WTC11 (cell line): ENCODE data around the gene GOLT1A. TPM values are rescaled to one million over a fixed set of nuclear protein-coding genes. Genes with fewer than 3 reads are reported as not detected.

Experiments
- ATAC-seq: fragments of 200-7000 bp; cut with Tn5 transposase; 2 replicates; pipeline ENCODE4 v1.10.0; 2021; ENCODE audit warnings: mild to moderate bottlenecking, moderate library complexity
- CTCF ChIA-PET: fragments of 300-600 bp; sonication (Branson Sonifier 250); formaldehyde crosslinking; loops from one replicate; lab custom pipeline; 2021; ENCODE audit warnings: antibody characterized with exemption; lab: Charles Lee
- POLR2A ChIA-PET: fragments of 350-600 bp; sonication (Branson Sonifier 250); formaldehyde crosslinking; loops from one replicate; lab custom pipeline; 2021; ENCODE audit warnings: antibody characterized with exemption; lab: Charles Lee
- DNase-seq: peaks from one replicate; pipeline ENCODE4 v3.0.0; 2021; ENCODE audit warnings: low spot score
- H3K27ac Mint-ChIP-seq: 2 replicates; pipeline ENCODE4 v1.8.0; 2021; ENCODE audit warnings: mixed read lengths
- H3K27me3 Mint-ChIP-seq: 2 replicates; pipeline ENCODE4 v1.8.0; 2021; ENCODE audit warnings: low read depth, mild to moderate bottlenecking, moderate library complexity, mixed read lengths
- H3K36me3 Mint-ChIP-seq: 2 replicates; pipeline ENCODE4 v1.8.0; 2021; ENCODE audit warnings: mixed read lengths
- H3K4me1 Mint-ChIP-seq: 2 replicates; pipeline ENCODE4 v1.8.0; 2022; ENCODE audit warnings: mixed read lengths
- H3K4me3 Mint-ChIP-seq: 2 replicates; pipeline ENCODE4 v1.8.0; 2021; ENCODE audit warnings: mild to moderate bottlenecking, moderate library complexity, mixed read lengths
- H3K9me3 Mint-ChIP-seq: 2 replicates; pipeline ENCODE4 v1.8.0; 2021; ENCODE audit warnings: mixed read lengths
- EMX1 ChIP-seq: fragments of 250-450 bp; sonication (Bioruptor Pico); IDR thresholded peaks from 2 replicates; pipeline ENCODE4 v1.8.0; 2021; ENCODE audit warnings: mild to moderate bottlenecking
- ETV6 ChIP-seq: sonication (generic); formaldehyde crosslinking; IDR thresholded peaks from 2 replicates; pipeline ENCODE4 v1.8.1; 2022; ENCODE audit warnings: mild to moderate bottlenecking, missing genetic modification reagents
- FOXJ3 ChIP-seq: sonication (generic); formaldehyde crosslinking; IDR thresholded peaks from 2 replicates; pipeline ENCODE4 v1.9.0; 2021; ENCODE audit warnings: missing genetic modification reagents, mild to moderate bottlenecking, borderline replicate concordance
- GTF2I ChIP-seq: fragments of 250-450 bp; sonication (Bioruptor Pico); conservative IDR thresholded peaks from 2 replicates; pipeline ENCODE4 v1.4.0; 2021; ENCODE audit warnings: mild to moderate bottlenecking
- HMGA2 ChIP-seq: fragments of 250-450 bp; sonication (Bioruptor Pico); IDR thresholded peaks from 2 replicates; pipeline ENCODE4 v1.4.0; 2021; ENCODE audit warnings: mild to moderate bottlenecking, moderate library complexity
- IRF1 ChIP-seq: sonication (generic); formaldehyde crosslinking; IDR thresholded peaks from 2 replicates; pipeline ENCODE4 v1.8.0; 2023; ENCODE audit warnings: missing genetic modification reagents
- IRF2 ChIP-seq: sonication (generic); formaldehyde crosslinking; IDR thresholded peaks from 2 replicates; pipeline ENCODE4 v1.8.0; 2022; ENCODE audit warnings: low read depth, missing genetic modification reagents, borderline replicate concordance
- NFATC4 ChIP-seq: fragments of 250-450 bp; sonication (Bioruptor Pico); IDR thresholded peaks from 2 replicates; pipeline ENCODE4 v1.9.0; 2021; ENCODE audit warnings: mild to moderate bottlenecking
- SMAD4 ChIP-seq: sonication (generic); formaldehyde crosslinking; IDR thresholded peaks from 2 replicates; pipeline ENCODE4 v1.8.0; 2022; ENCODE audit warnings: mild to moderate bottlenecking, missing genetic modification reagents
- TEAD1 ChIP-seq: sonication (generic); formaldehyde crosslinking; IDR thresholded peaks from 2 replicates; pipeline ENCODE4 v1.8.0; 2022; ENCODE audit warnings: mild to moderate bottlenecking, missing genetic modification reagents
- ZBTB21 ChIP-seq: sonication (generic); formaldehyde crosslinking; IDR thresholded peaks from 2 replicates; pipeline ENCODE4 v1.8.1; 2023; ENCODE audit warnings: mild to moderate bottlenecking, missing genetic modification reagents, borderline replicate concordance
- ZBTB43 ChIP-seq: sonication (generic); formaldehyde crosslinking; IDR thresholded peaks from 2 replicates; pipeline ENCODE4 v1.8.1; 2023; ENCODE audit warnings: mild to moderate bottlenecking, missing genetic modification reagents
- ZNF121 ChIP-seq: sonication (generic); formaldehyde crosslinking; IDR thresholded peaks from 2 replicates; pipeline ENCODE4 v1.8.0; 2023; ENCODE audit warnings: missing genetic modification reagents
- ZNF281 ChIP-seq: sonication (generic); formaldehyde crosslinking; IDR thresholded peaks from 2 replicates; pipeline ENCODE4 v1.8.0; 2023; ENCODE audit warnings: mild to moderate bottlenecking, missing genetic modification reagents
- ZNF396 ChIP-seq: fragments of 250-450 bp; sonication (Bioruptor Pico); IDR thresholded peaks from 2 replicates; pipeline ENCODE4 v1.8.0; 2021; ENCODE audit warnings: mild to moderate bottlenecking, moderate library complexity, borderline replicate concordance
- total RNA-seq: library from RNA; stranded (reverse); gene quantifications from 3 replicates; pipeline ENCODE4 v1.2.3, GENCODE V29; 2021
- TF ChIP-seq, protein P1 (sequence below): sonication (generic); formaldehyde crosslinking; IDR thresholded peaks from 2 replicates; pipeline ENCODE4 v1.8.1; 2023; ENCODE audit warnings: mild to moderate bottlenecking, missing genetic modification reagents, moderate library complexity
- TF ChIP-seq, protein P2 (sequence below): fragments of 250-450 bp; sonication (Bioruptor Pico); IDR thresholded peaks from 2 replicates; pipeline ENCODE4 v2.1.2; 2022; ENCODE audit warnings: mild to moderate bottlenecking, moderate library complexity
- TF ChIP-seq, protein P3 (sequence below): sonication (generic); formaldehyde crosslinking; IDR thresholded peaks from 2 replicates; pipeline ENCODE4 v1.8.1; 2023; ENCODE audit warnings: mild to moderate bottlenecking, moderate library complexity, missing genetic modification reagents
- TF ChIP-seq, protein P4 (sequence below): fragments of 200-600 bp; IDR thresholded peaks from 2 replicates; pipeline ENCODE4 v1.8.0; 2022; ENCODE audit warnings: antibody characterized with exemption

Gene GOLT1A
- total RNA-seq, 1 experiment from 2014 or later: 6.5 TPM

DNA sequence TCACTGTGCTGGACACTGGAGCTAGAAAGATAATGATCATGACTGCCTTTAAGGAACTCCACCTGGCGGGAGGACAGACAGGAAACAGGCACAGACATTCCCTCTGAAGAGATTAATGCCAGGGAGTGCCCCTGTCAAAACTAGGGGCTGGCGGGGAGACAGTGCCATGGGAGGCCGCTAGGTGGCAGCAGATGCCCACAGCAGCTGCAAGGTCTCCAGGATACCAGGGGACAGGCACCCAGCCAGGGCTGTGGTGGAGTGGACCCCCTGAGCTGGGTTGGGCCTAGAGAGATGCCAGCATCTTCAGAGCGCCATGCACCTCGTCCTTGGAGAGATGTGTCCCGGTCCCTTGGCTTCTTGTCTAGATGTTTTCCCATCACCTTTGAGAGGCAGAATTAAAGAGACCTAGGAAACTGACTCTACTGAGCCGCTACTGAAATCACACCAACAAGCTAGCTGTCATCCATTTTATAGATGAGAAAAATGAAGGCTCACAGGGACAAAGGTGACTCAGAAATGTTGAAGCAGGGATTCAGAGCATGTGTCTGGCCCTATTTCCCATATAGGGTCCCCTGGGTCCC, 51.2 kb downstream of the GOLT1A start:
- Mint-ChIP-seq H3K27ac (no peak overlapping the region), H3K4me1 (peaks cover 2% of the 10 kb centered on the region; the same call in 1 of the 2 replicates), H3K9me3 (peaks cover 5% of the 10 kb centered on the region), H3K27me3 (peaks cover 9% of the 10 kb centered on the region), H3K36me3 (no peaks in the 10 kb centered on the region), H3K4me3 (no peak overlapping the region)
- CTCF ChIA-PET: interaction anchor here (0.5 to 8.4 kb wide), 82 partner anchors 8 to 817 kb away, joined by 3 to 159 read pairs (median 4); partner anchors contain the start of genes ETNK2, GOLT1A, KISS1 and PLEKHA6
- POLR2A ChIA-PET: interaction anchor here (0.6 to 1.1 kb wide), 4 partner anchors 11 to 236 kb away, joined by 3 read pairs; partner anchors contain the start of gene ETNK2
- ATAC-seq (peak; percentile 98), DNase-seq (peak; percentile 94)
- no peak for TF ChIP-seq EMX1
- TF ChIP-seq HMGA2 (CRISPR knock-in tag): no peak
- TF ChIP-seq, protein P1, sequence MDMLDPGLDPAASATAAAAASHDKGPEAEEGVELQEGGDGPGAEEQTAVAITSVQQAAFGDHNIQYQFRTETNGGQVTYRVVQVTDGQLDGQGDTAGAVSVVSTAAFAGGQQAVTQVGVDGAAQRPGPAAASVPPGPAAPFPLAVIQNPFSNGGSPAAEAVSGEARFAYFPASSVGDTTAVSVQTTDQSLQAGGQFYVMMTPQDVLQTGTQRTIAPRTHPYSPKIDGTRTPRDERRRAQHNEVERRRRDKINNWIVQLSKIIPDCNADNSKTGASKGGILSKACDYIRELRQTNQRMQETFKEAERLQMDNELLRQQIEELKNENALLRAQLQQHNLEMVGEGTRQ (CRISPR knock-in tag): no peak
- TF ChIP-seq, protein P2, sequence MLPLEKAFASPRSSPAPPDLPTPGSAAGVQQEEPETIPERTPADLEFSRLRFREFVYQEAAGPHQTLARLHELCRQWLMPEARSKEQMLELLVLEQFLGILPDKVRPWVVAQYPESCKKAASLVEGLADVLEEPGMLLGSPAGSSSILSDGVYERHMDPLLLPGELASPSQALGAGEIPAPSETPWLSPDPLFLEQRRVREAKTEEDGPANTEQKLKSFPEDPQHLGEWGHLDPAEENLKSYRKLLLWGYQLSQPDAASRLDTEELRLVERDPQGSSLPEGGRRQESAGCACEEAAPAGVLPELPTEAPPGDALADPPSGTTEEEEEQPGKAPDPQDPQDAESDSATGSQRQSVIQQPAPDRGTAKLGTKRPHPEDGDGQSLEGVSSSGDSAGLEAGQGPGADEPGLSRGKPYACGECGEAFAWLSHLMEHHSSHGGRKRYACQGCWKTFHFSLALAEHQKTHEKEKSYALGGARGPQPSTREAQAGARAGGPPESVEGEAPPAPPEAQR (CRISPR knock-in tag): no peak
- TF ChIP-seq, protein P3, sequence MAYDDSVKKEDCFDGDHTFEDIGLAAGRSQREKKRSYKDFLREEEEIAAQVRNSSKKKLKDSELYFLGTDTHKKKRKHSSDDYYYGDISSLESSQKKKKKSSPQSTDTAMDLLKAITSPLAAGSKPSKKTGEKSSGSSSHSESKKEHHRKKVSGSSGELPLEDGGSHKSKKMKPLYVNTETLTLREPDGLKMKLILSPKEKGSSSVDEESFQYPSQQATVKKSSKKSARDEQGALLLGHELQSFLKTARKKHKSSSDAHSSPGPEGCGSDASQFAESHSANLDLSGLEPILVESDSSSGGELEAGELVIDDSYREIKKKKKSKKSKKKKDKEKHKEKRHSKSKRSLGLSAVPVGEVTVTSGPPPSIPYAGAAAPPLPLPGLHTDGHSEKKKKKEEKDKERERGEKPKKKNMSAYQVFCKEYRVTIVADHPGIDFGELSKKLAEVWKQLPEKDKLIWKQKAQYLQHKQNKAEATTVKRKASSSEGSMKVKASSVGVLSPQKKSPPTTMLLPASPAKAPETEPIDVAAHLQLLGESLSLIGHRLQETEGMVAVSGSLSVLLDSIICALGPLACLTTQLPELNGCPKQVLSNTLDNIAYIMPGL (CRISPR knock-in tag): no peak
- no peak for TF ChIP-seq FOXJ3 (CRISPR knock-in tag)
- no peak for TF ChIP-seq GTF2I (CRISPR knock-in tag)
- TF ChIP-seq IRF1: no peak
- TF ChIP-seq NFATC4: no peak
- TF ChIP-seq ZBTB21: no peak
- TF ChIP-seq, protein P4, sequence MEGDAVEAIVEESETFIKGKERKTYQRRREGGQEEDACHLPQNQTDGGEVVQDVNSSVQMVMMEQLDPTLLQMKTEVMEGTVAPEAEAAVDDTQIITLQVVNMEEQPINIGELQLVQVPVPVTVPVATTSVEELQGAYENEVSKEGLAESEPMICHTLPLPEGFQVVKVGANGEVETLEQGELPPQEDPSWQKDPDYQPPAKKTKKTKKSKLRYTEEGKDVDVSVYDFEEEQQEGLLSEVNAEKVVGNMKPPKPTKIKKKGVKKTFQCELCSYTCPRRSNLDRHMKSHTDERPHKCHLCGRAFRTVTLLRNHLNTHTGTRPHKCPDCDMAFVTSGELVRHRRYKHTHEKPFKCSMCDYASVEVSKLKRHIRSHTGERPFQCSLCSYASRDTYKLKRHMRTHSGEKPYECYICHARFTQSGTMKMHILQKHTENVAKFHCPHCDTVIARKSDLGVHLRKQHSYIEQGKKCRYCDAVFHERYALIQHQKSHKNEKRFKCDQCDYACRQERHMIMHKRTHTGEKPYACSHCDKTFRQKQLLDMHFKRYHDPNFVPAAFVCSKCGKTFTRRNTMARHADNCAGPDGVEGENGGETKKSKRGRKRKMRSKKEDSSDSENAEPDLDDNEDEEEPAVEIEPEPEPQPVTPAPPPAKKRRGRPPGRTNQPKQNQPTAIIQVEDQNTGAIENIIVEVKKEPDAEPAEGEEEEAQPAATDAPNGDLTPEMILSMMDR: peak; percentile 99
- TF ChIP-seq ZNF281: no peak
- TF ChIP-seq ZNF396: no peak
- no peak for TF ChIP-seq ZBTB43 (CRISPR knock-in tag)
- peak; percentile 55; the same call in 1 of the 2 replicates for TF ChIP-seq TEAD1 (CRISPR knock-in tag)
- no peak for TF ChIP-seq ZNF121 (CRISPR knock-in tag)
- TF ChIP-seq SMAD4 (CRISPR knock-in tag): no peak
- TF ChIP-seq ETV6: peak; percentile 48; the same call in 1 of the 2 replicates
- no peak for TF ChIP-seq IRF2
